Activated CD8-positive, alpha-beta memory T cell treated with anti-CD3 and anti-CD28 coated beads for 1 hour (primary cell): Measurements from ENCODE around the gene SFXN3.
A peak's percentile ranks its signal among the peaks of the same experiment; 100 is the strongest.

Source experiments
- DNase-seq, 2 donors: peaks; one replicate each; pipeline ENCODE4 v3.0.0-alpha.2; 2020; ENCODE audit warnings: low read depth in 1 of 2; ENCODE audit errors: extremely low read depth in 1 of 2

The SFXN3 gene

GRCh38 chr10:101031128-101031795 lies at the start of gene SFXN3, which contains the start of gene PDZD7:
Gene SFXN3, plus strand, starts transcription at chr10:101031234. Its CDS starts 3,461 bp downstream, at chr10:101034695.
Gene PDZD7, minus strand, starts transcription at chr10:101031129. Its CDS starts 910 bp downstream, at chr10:101030219.
- DNase-seq = peak; percentile 92 to 96

- DNase-seq = no peak
These were observed 47.9 kb upstream of the SFXN3 start for GRCh38 chr10:100982916-100983830.

GRCh38 chr10:100983868-100984671 lies 47.0 kb upstream of the SFXN3 start:
- DNase-seq = no peak

GRCh38 chr10:100984672-100985177 lies 46.3 kb upstream of the SFXN3 start:
- no peak for DNase-seq

- DNase-seq = no peak
These were observed 45.7 kb upstream of the SFXN3 start for GRCh38 chr10:100985336-100985735.

- no peak for DNase-seq
These were observed 44.4 kb upstream of the SFXN3 start for GRCh38 chr10:100986623-100986951.

GRCh38 chr10:100986952-100987684 lies 43.9 kb upstream of the SFXN3 start, which contains the start of the genes MRPL43 and TWNK:
Gene MRPL43, minus strand, starts transcription at chr10:100987497. Its CDS starts 54 bp downstream, at chr10:100987443.
Gene TWNK, plus strand, starts transcription at chr10:100987543. Its CDS starts 668 bp downstream, at chr10:100988211.
- DNase-seq = peak in 1 of 2 donors; percentile 73

GRCh38 chr10:100987685-100988049 lies 43.4 kb upstream of the SFXN3 start:
- no peak for DNase-seq

GRCh38 chr10:100988166-100988565 lies 42.9 kb upstream of the SFXN3 start:
- no peak for DNase-seq

- DNase-seq = no peak
These were observed 41.9 kb upstream of the SFXN3 start for GRCh38 chr10:100989088-100989487.

- DNase-seq = no peak
These were observed 36.9 kb upstream of the SFXN3 start for GRCh38 chr10:100993986-100994708.

- DNase-seq = no peak
These were observed 35.9 kb upstream of the SFXN3 start for GRCh38 chr10:100995181-100995580.

GRCh38 chr10:100996678-100997359 lies 34.2 kb upstream of the SFXN3 start:
- DNase-seq = no peak

GRCh38 chr10:100997360-100998182 lies 33.5 kb upstream of the SFXN3 start:
- peak in 1 of 2 donors; percentile 63 for DNase-seq

GRCh38 chr10:100998183-100998990 lies 32.6 kb upstream of the SFXN3 start:
- DNase-seq = peak in 1 of 2 donors; percentile 41

- peak; percentile 26 to 64 for DNase-seq
These were observed 31.9 kb upstream of the SFXN3 start for GRCh38 chr10:100998991-100999741.
